H1 (cell line): Measurements from ENCODE around the gene UCKL1. TPM values are rescaled to one million over a fixed set of nuclear protein-coding genes. Genes with fewer than 3 reads are reported as not detected.

ENCODE experiments used
- BCL11A ChIP-seq, 2 experiments: IDR thresholded peaks; one replicate each; pipeline ENCODE4 v1.6.1; 2011; ENCODE audit warnings: low read depth in 2 of 2, low read length in 2 of 2, mild to moderate bottlenecking in 2 of 2
- BRCA1 ChIP-seq: IDR thresholded peaks from 2 replicates; pipeline ENCODE4 v1.6.1; 2012; ENCODE audit warnings: low read depth, low read length, improper control_type of control experiment
- CTBP2 ChIP-seq: IDR thresholded peaks from 2 replicates; pipeline ENCODE4 v1.7.0; 2011; ENCODE audit warnings: borderline replicate concordance, mild to moderate bottlenecking, moderate library complexity, mixed read lengths, low read length; ENCODE audit not compliant: insufficient read depth, insufficient read length
- EZH2 ChIP-seq: fragments of 200-600 bp; sonication (generic); IDR thresholded peaks from 2 replicates; pipeline ENCODE4 v1.7.1; 2012; ENCODE audit warnings: low read depth, mild to moderate bottlenecking, moderate library complexity, low read length, inconsistent platforms; ENCODE audit not compliant: severe bottlenecking
- KDM5A ChIP-seq: fragments of 200-600 bp; IDR thresholded peaks from 2 replicates; pipeline ENCODE4 v1.7.1; 2012; ENCODE audit warnings: mild to moderate bottlenecking, low read length, inconsistent platforms, mixed read lengths
- NANOG ChIP-seq: IDR thresholded peaks from 2 replicates; pipeline ENCODE4 v1.6.1; 2011; ENCODE audit warnings: low read length, low read depth, mild to moderate bottlenecking, inconsistent platforms; ENCODE audit not compliant: insufficient read depth, poor library complexity, severe bottlenecking
- SAP30 ChIP-seq: fragments of 300-600 bp; sonication (generic); IDR thresholded peaks from 2 replicates; pipeline ENCODE4 v1.7.1; 2012; ENCODE audit warnings: low read length, moderate library complexity, mild to moderate bottlenecking, inconsistent platforms; ENCODE audit not compliant: insufficient read depth, insufficient replicate concordance
- SP4 ChIP-seq: IDR thresholded peaks from 2 replicates; pipeline ENCODE4 v1.6.1; 2012; ENCODE audit warnings: low read length, inconsistent platforms
- SUZ12 ChIP-seq: fragments of 200-600 bp; sonication (generic); IDR thresholded peaks from 2 replicates; pipeline ENCODE4 v1.6.1; 2012; ENCODE audit warnings: mild to moderate bottlenecking, inconsistent platforms, low read length, moderate library complexity, mixed read lengths
- polyA plus RNA-seq, 7 experiments: library from polyadenylated mRNA; depleted of rRNA in 3 of 7; stranded (reverse) in 5 of 7; unstranded in 2 of 7; fragments of >200 nt in 5 of 7; fragments of 200-250 nt in 2 of 7; gene quantifications; 1 replicate in 5 of 7; 2 replicates in 1 of 7; 4 replicates in 1 of 7; pipeline versions ENCODE4 v1.2.1 to v1.2.3, GENCODE V29; 2011 to 2013; ENCODE audit warnings: missing spikeins in 2 of 7, mixed read lengths in 2 of 7
- total RNA-seq: library from RNA; stranded (reverse); fragmentation: NEBNext Ultra II Directional; extraction: Animal tissue kit (Norgen Biotek cat#: 25700); gene quantifications from 2 replicates; pipeline ENCODE4 v1.2.1, GENCODE V29; 2021
- TF ChIP-seq, protein P1 (sequence below): fragments of 300-600 bp; sonication (generic); IDR thresholded peaks from 2 replicates; pipeline ENCODE4 v1.7.1; 2012; ENCODE audit warnings: low read length, moderate library complexity, mild to moderate bottlenecking, inconsistent platforms; ENCODE audit not compliant: insufficient replicate concordance

UCKL1 gene
- total and polyA plus RNA-seq, 2 of the 8 experiments (the other 6 are each of a cell fraction or from before 2014, with no cell fraction given) = 36.5 to 91.2 TPM

GRCh38 chr20:63929071-63929470 is 27.1 kb downstream of the UCKL1 start (continued):
- TF ChIP-seq, protein P1, sequence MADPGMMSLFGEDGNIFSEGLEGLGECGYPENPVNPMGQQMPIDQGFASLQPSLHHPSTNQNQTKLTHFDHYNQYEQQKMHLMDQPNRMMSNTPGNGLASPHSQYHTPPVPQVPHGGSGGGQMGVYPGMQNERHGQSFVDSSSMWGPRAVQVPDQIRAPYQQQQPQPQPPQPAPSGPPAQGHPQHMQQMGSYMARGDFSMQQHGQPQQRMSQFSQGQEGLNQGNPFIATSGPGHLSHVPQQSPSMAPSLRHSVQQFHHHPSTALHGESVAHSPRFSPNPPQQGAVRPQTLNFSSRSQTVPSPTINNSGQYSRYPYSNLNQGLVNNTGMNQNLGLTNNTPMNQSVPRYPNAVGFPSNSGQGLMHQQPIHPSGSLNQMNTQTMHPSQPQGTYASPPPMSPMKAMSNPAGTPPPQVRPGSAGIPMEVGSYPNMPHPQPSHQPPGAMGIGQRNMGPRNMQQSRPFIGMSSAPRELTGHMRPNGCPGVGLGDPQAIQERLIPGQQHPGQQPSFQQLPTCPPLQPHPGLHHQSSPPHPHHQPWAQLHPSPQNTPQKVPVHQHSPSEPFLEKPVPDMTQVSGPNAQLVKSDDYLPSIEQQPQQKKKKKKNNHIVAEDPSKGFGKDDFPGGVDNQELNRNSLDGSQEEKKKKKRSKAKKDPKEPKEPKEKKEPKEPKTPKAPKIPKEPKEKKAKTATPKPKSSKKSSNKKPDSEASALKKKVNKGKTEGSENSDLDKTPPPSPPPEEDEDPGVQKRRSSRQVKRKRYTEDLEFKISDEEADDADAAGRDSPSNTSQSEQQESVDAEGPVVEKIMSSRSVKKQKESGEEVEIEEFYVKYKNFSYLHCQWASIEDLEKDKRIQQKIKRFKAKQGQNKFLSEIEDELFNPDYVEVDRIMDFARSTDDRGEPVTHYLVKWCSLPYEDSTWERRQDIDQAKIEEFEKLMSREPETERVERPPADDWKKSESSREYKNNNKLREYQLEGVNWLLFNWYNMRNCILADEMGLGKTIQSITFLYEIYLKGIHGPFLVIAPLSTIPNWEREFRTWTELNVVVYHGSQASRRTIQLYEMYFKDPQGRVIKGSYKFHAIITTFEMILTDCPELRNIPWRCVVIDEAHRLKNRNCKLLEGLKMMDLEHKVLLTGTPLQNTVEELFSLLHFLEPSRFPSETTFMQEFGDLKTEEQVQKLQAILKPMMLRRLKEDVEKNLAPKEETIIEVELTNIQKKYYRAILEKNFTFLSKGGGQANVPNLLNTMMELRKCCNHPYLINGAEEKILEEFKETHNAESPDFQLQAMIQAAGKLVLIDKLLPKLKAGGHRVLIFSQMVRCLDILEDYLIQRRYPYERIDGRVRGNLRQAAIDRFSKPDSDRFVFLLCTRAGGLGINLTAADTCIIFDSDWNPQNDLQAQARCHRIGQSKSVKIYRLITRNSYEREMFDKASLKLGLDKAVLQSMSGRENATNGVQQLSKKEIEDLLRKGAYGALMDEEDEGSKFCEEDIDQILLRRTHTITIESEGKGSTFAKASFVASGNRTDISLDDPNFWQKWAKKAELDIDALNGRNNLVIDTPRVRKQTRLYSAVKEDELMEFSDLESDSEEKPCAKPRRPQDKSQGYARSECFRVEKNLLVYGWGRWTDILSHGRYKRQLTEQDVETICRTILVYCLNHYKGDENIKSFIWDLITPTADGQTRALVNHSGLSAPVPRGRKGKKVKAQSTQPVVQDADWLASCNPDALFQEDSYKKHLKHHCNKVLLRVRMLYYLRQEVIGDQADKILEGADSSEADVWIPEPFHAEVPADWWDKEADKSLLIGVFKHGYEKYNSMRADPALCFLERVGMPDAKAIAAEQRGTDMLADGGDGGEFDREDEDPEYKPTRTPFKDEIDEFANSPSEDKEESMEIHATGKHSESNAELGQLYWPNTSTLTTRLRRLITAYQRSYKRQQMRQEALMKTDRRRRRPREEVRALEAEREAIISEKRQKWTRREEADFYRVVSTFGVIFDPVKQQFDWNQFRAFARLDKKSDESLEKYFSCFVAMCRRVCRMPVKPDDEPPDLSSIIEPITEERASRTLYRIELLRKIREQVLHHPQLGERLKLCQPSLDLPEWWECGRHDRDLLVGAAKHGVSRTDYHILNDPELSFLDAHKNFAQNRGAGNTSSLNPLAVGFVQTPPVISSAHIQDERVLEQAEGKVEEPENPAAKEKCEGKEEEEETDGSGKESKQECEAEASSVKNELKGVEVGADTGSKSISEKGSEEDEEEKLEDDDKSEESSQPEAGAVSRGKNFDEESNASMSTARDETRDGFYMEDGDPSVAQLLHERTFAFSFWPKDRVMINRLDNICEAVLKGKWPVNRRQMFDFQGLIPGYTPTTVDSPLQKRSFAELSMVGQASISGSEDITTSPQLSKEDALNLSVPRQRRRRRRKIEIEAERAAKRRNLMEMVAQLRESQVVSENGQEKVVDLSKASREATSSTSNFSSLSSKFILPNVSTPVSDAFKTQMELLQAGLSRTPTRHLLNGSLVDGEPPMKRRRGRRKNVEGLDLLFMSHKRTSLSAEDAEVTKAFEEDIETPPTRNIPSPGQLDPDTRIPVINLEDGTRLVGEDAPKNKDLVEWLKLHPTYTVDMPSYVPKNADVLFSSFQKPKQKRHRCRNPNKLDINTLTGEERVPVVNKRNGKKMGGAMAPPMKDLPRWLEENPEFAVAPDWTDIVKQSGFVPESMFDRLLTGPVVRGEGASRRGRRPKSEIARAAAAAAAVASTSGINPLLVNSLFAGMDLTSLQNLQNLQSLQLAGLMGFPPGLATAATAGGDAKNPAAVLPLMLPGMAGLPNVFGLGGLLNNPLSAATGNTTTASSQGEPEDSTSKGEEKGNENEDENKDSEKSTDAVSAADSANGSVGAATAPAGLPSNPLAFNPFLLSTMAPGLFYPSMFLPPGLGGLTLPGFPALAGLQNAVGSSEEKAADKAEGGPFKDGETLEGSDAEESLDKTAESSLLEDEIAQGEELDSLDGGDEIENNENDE = no peak
- no peak for TF ChIP-seq NANOG
- TF ChIP-seq SAP30 = no peak
- TF ChIP-seq SP4 = no peak
- TF ChIP-seq EZH2 = no peak
- no peak for TF ChIP-seq BCL11A (IDR thresholded peaks at IDR 0.05; ENCODE audit: low read depth in 2 of 2, low read length in 2 of 2)
- TF ChIP-seq BRCA1 = no peak
- no peak for TF ChIP-seq CTBP2
- TF ChIP-seq KDM5A = no peak
- TF ChIP-seq SUZ12 = no peak
